22Rv1 (cell line): ENCODE data around the gene PXK.

Experiments
- H3K27ac ChIP-seq: fragments of 450-650 bp; 2 replicates; pipeline ENCODE4 v1.5.1; 2017
- ZFX ChIP-seq: fragments of 450-650 bp; IDR thresholded peaks from 2 replicates; pipeline ENCODE4 v1.6.1; 2017; ENCODE audit warnings: antibody characterized with exemption, borderline replicate concordance
- TF ChIP-seq, protein P1 (sequence below): fragments of 450-650 bp; IDR thresholded peaks from 2 replicates; pipeline ENCODE4 v1.5.1; 2017; ENCODE audit warnings: mild to moderate bottlenecking

Gene PXK

GRCh38 chr3:58392181-58392580 lies 59.5 kb downstream of the PXK start:
- TF ChIP-seq, protein P1, sequence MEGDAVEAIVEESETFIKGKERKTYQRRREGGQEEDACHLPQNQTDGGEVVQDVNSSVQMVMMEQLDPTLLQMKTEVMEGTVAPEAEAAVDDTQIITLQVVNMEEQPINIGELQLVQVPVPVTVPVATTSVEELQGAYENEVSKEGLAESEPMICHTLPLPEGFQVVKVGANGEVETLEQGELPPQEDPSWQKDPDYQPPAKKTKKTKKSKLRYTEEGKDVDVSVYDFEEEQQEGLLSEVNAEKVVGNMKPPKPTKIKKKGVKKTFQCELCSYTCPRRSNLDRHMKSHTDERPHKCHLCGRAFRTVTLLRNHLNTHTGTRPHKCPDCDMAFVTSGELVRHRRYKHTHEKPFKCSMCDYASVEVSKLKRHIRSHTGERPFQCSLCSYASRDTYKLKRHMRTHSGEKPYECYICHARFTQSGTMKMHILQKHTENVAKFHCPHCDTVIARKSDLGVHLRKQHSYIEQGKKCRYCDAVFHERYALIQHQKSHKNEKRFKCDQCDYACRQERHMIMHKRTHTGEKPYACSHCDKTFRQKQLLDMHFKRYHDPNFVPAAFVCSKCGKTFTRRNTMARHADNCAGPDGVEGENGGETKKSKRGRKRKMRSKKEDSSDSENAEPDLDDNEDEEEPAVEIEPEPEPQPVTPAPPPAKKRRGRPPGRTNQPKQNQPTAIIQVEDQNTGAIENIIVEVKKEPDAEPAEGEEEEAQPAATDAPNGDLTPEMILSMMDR, result no peak
- TF ChIP-seq ZFX, result no peak
- no peak overlapping the region for H3K27ac ChIP-seq

GRCh38 chr3:58394339-58394738 lies 61.6 kb downstream of the PXK start:
- TF ChIP-seq, protein P1, result no peak
- no peak for TF ChIP-seq ZFX
- no peak overlapping the region for H3K27ac ChIP-seq

DNA sequence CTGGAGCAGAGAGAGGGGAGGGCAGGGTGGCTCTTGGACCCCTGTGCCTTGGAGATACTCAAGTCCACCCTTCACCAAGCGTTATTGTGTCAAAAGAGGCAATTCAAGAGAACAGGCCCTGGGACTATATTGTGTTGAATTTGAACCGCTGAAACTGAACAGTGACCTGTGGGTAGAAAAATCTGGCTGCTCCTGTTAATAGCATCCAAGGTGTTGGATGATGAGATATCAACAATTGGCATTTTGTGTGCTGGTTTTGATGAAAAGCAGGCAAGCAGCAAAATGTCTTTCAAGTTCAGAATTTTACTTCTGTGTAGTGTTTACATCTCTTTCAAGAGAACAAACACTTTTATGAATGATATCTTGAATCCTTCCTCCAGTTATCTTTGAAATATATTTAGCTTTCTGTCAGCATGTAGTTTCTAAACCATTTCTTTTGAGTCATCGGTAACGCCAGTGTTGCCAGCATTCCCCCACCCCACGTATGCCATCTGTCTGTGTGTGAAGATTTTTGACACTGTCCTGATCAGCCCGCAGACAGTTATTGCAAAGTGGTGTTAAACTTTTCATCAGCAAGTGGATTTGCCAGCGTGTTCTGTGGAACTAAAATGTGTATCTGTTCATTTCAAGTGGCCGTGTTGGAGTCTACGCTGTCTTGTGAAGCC lies 66.1 kb downstream of the PXK start:
- TF ChIP-seq ZFX, result no peak
- TF ChIP-seq, protein P1, result no peak
- H3K27ac ChIP-seq, result no peak overlapping the region

- H3K27ac ChIP-seq, result no peak overlapping the region
- TF ChIP-seq, protein P1, result no peak
- no peak for TF ChIP-seq ZFX
These were observed 70.9 kb downstream of the PXK start for GRCh38 chr3:58403513-58404109.

- TF ChIP-seq ZFX, result no peak
- TF ChIP-seq, protein P1, result no peak
- H3K27ac ChIP-seq, result no peak overlapping the region
These were observed 71.7 kb downstream of the PXK start for GRCh38 chr3:58404396-58404795.

DNA sequence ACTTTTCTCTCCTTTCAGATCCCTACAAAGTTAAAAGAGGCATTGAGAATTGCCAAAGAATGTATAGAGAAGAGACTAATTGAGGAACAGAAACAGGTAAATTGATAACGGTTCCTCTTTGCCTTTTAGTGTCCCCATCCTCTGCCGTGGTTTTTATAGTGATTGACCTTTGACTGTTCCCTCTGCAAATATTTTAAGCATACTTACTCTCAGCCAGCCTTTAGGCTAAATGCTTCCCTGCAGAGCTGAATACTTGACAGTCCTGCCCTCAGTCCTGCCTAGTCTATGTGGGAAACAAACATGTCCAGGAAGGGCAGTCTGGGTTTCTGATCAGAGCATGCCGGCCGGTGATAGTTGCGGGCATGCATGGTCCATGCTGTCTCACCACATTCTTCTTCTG lies 76.2 kb downstream of the PXK start:
- peak overlapping the region; percentile 20; the same call in 1 of the 2 replicates for H3K27ac ChIP-seq

DNA sequence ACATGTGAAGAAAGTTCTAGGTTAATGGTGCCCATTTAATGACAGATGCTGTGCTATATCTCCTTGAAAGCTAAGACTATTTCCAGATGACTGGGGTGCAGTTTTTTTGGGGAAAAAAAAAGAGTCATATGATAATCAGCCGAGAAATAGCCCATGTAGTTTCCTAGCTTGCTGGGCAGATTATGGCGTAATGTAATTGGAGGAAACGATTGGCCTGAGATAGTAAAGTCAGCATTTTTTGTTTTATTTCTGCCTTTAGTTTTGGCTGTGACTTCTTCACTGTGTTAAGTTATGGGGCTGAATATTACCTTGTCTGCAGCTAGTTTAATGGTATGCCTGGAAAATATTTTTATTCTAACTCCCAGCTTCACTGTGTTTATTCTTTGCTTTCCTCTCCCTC lies 77.0 kb downstream of the PXK start:
- H3K27ac ChIP-seq, result no peak overlapping the region
- TF ChIP-seq ZFX, result no peak
- TF ChIP-seq, protein P1, result no peak

More for the DNA sequence above, 76.2 kb downstream of the PXK start:
- no peak for TF ChIP-seq ZFX
- TF ChIP-seq, protein P1, result no peak
